SK-N-SH treated with all-trans-retinoic acid at 6 μM for 48 hours (cell line): ENCODE measurements around the gene ADD3.

Experiments used
- CREB5 ChIP-seq: fragments of 250-450 bp; sonication (Bioruptor Pico); IDR thresholded peaks from 2 replicates; pipeline ENCODE4 v1.5.1; 2020; ENCODE audit warnings: low read depth, mild to moderate bottlenecking, moderate library complexity
- CSDC2 ChIP-seq: fragments of 250-450 bp; sonication (Bioruptor Pico); IDR thresholded peaks from 2 replicates; pipeline ENCODE4 v1.5.0; 2020; ENCODE audit warnings: mild to moderate bottlenecking, moderate library complexity
- ESRRG ChIP-seq: fragments of 250-450 bp; sonication (Bioruptor Pico); IDR thresholded peaks from 2 replicates; pipeline ENCODE4 v1.6.1; 2021; ENCODE audit warnings: mild to moderate bottlenecking
- ZC3H10 ChIP-seq: fragments of 250-450 bp; sonication (Bioruptor Pico); IDR thresholded peaks from 2 replicates; pipeline ENCODE4 v1.5.1; 2021; ENCODE audit warnings: mild to moderate bottlenecking, moderate library complexity

GRCh38 chr10:110094786-110095185, 87.0 kb downstream of the ADD3 start:
- TF ChIP-seq ESRRG (CRISPR knock-in tag) (no peak), CSDC2 (CRISPR knock-in tag) (no peak), CREB5 (CRISPR knock-in tag) (no peak), ZC3H10 (CRISPR knock-in tag) (no peak)
